Activated T-helper 1 cell treated with Interleukin-2 at 50 U/mL for 16 hours (primary cell): ENCODE measurements around the gene STC2.
A peak's percentile ranks its signal among the peaks of the same experiment; 100 is the strongest.
"Not testable (repeated sequence)": the region's sequence is repeated elsewhere in the genome, so short reads cannot be mapped to it uniquely, and the experiment has no call there.

Experiments
- DNase-seq: peaks from one replicate; pipeline ENCODE4 v3.0.0-alpha.2; 2020; ENCODE audit warnings: low read depth

Gene STC2

GRCh38 chr5:173327948-173328843 lies at the start of gene STC2:
STC2 (minus strand) TSS chr5:173328414; CDS start chr5:173328193, 221 bp downstream.
- DNase-seq, result no peak

- DNase-seq, result no peak
Observed at GRCh38 chr5:173371400-173371799, 43.2 kb upstream of the STC2 start.

- DNase-seq, result not testable (repeated sequence)
Observed at GRCh38 chr5:173363406-173363805, 35.2 kb upstream of the STC2 start.

GRCh38 chr5:173355561-173355960 lies 27.3 kb upstream of the STC2 start:
- DNase-seq, result no peak

GRCh38 chr5:173354645-173355044 lies 26.4 kb upstream of the STC2 start:
- no peak for DNase-seq

- no peak for DNase-seq
Observed at GRCh38 chr5:173352366-173353349, 24.4 kb upstream of the STC2 start.

- DNase-seq, result no peak
Observed at GRCh38 chr5:173342813-173343755, 14.9 kb upstream of the STC2 start.

GRCh38 chr5:173341961-173342430 lies 13.8 kb upstream of the STC2 start:
- no peak for DNase-seq

- DNase-seq, result no peak
Observed at GRCh38 chr5:173340984-173341383, 12.8 kb upstream of the STC2 start.

GRCh38 chr5:173340451-173340850 lies 12.2 kb upstream of the STC2 start:
- DNase-seq, result no peak

- DNase-seq, result no peak
Observed at GRCh38 chr5:173339286-173339685, 11.1 kb upstream of the STC2 start.

- no peak for DNase-seq
Observed at GRCh38 chr5:173338380-173339015, 10.3 kb upstream of the STC2 start.

GRCh38 chr5:173334808-173335207 lies 6.6 kb upstream of the STC2 start:
- DNase-seq, result no peak

- DNase-seq, result no peak
Observed at GRCh38 chr5:173333925-173334661, 5.9 kb upstream of the STC2 start.

GRCh38 chr5:173331956-173332479 lies 3.8 kb upstream of the STC2 start:
- peak; percentile 37 for DNase-seq

GRCh38 chr5:173331287-173331686 lies 3.1 kb upstream of the STC2 start:
- DNase-seq, result no peak

GRCh38 chr5:173330338-173331206 lies 2.4 kb upstream of the STC2 start:
- no peak for DNase-seq

- no peak for DNase-seq
Observed at GRCh38 chr5:173329491-173330337, 1.5 kb upstream of the STC2 start.
